Right hindlimb (tissue), 1 donor: ENCODE results near the gene MSRB1.

Experiments used
- DNase-seq: peaks from one replicate; pipeline ENCODE4 v3.0.0-alpha.2; 2018

MSRB1 gene

GRCh38 chr16:1895949-1896675, 46.9 kb downstream of the MSRB1 start:
- no peak for DNase-seq

GRCh38 chr16:1895068-1895467, 47.9 kb downstream of the MSRB1 start:
- no peak for DNase-seq

GRCh38 chr16:1890708-1891050, 52.3 kb downstream of the MSRB1 start:
- DNase-seq: no peak

GRCh38 chr16:1890024-1890707, 52.8 kb downstream of the MSRB1 start:
- DNase-seq: no peak
